ENCODE data around the gene ELP1.
A peak's percentile ranks its signal among the peaks of the same experiment; 100 is the strongest.
"Not testable (repeated sequence)": the region's sequence is repeated elsewhere in the genome, so short reads cannot be mapped to it uniquely, and the experiment has no call there.

Gene ELP1

DNA sequence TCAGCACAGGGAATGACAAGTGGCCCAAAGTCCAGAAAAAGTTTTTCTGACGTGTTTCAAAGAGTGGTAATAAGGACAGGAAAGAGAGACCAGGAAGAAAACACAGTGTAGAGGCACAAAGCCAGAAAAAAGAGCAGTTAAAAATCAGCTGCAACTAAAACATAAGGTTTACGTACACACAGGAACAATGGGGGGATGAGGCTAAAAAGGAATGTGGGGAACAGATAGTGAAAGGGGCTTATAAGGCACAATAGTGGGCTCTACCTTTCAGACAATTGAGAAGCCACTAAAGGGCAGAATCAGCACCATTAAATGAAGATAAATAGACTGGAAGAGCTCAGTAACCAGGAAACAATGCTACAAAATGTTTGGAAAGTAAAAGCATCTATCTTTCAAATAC is 5.5 kb downstream of the ELP1 start:
- DNase-seq: no peak

DNA sequence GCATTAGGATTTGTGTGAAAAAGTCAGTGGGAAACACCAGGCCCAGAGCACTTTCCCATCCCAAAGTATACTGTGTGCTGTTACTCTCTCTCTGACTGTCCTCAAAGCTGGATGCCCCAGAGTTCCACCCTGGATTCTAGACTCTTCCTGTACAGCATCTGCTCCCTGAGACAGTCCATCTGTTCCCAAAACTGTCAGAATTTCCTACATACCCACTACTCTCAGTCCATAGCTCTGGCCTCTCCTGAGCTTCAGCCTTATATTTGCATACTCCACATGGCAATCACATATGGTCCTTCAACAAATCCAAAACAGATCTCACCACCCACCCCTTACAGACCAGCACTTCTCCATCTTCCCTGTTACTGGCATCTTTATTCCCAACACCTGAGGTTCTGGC is 9.5 kb downstream of the ELP1 start:
- DNase-seq: no peak

DNA sequence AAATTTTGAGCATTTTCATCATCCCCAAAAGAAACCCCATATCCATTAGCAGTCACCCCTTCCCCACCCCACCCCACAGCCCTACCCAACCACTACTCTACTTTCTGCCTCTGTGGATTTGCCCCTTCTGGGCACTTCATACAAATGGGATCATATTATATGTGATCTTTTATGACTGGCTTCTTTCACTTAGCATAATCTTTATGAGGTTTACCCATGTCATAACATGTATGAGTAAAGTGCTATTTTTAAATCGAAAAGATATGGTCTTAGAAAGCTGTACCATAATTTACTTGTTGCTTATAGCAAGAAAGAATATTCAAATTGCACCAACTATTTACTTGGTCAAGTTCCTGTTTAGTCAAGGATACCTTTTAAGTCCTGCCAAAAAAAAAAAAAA is 12.7 kb downstream of the ELP1 start:
- no peak for DNase-seq

DNA sequence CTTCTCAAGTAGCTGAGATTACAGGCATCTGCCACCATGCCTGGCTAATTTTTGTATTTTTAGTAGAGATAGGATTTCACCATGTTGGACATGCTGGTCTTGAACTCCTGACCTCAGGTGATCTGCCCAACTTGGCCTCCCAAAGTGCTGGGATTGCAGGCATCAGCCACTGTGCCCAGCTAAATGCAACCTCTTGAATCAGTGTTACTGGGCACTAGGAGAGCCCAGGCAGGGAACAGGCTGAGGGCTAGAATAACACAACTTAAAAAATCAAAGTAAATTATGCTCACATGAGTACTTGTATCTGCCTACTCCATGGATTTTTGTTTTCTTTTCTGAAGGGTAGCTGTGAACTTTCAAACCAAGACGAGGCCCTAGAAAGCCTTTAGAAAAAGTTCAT is 13.5 kb downstream of the ELP1 start:
- DNase-seq: not testable (repeated sequence)

DNA sequence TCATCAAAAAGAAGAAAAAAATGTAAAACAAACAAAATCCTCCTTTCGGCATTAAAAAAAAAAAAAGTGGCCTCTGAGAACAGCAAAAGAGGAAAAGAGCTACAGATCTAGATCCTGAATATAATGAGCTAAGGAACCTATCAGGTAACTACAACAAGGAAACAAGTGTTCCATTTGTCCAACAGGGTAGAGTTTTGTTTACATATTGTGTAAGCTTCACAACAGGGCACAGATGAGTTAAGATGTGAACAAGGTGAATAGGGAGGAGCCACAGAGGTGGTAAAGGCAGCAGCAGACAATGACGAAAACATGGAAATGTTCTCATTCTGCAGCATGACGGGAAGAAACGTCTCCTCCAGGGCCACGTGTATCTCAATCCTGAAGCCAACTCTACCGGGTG is 14.4 kb downstream of the ELP1 start:
- no peak for DNase-seq

DNA sequence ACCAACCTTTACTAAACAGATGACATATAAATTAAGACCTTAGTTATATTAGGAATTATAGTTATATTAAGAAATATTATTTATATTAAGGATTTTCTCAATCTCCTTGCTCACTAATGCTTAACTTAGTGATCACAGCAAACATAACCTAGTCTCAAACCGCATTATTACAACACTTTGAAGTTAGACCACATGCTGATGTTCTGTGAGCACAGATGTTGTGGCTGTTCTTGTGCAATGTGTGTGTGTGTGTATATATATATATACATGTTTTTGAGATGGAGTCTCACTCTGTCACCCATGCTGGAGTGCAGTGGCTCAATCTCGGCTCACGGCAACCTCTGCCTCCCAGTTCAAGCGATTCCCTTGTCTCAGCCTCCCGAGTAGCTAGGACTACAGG is 20.5 kb downstream of the ELP1 start:
- peak; percentile 71 for DNase-seq

DNA sequence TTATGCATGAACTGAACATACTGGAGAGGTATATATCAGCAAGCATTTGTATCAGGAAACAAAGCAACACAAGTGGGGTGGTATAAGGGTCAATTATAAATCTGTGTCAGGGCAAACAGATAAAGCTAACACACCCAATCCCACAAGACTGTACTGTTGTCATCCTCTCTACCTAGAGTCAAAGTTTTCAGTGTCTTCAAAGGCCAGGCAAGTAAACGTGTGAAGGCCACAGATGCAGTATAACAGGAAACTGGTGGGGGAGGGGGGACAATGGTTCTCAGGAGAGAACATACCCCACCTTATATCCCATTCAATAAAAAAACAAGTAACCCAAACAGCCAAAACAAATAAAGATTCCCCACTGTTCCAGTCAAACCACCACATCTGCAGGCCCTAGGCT is 22.1 kb downstream of the ELP1 start:
- no peak for DNase-seq

GRCh38 chr9:108910914-108911313 is 23.0 kb downstream of the ELP1 start:
- DNase-seq: no peak

- DNase-seq: no peak
Observed at GRCh38 chr9:108910402-108910801, 23.5 kb downstream of the ELP1 start.

DNA sequence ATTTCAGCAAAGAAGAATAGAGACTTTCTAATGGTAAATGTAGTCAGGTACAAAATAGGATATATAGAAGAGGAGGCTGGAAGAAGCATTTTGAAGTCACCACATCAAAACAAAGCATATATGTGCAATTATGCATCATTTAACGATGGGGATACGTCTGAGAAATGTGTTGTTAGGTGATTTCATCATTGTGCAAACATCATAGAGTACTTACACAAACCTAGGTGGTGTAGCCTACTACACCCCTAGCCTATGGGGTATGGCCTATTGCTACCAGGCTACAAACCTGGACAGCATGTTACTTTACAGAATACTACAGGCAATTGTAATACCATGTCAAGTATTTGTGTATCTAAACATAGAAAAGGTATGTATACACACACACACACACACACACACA is 28.4 kb downstream of the ELP1 start:
- no peak for DNase-seq

- no peak for DNase-seq
Observed at GRCh38 chr9:108904161-108904560, 29.8 kb downstream of the ELP1 start.

DNA sequence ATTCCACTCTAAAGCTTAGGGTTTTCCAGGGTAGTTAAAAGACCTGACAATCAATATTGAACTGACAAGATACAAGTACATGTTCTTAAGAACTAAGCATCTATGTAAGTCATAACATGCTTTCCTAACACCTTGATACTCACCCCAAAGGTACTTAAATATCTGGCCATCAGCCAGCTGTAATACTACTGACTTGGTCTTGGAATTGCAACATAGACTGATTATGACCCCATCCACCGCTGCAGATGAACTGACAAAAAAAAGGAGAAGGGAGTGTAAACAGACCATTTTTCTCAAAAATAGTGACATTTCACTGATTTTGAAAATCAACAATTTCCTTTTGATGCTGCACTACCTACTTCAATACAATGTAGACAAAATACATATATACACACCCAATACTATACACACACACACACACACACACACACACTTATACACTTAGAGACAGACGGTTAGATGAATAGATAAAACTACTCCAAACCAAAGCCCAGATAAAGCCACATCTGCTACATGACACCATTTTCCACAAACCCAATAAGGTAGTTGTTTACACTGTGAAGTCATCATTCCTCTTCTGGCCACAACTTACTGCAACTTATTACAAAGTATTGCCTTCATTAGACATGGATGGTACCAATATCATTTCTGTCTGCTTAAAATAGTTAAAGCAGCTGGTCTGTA is 30.4 kb downstream of the ELP1 start:
- DNase-seq: no peak

GRCh38 chr9:108900176-108900575 is 33.7 kb downstream of the ELP1 start:
- DNase-seq: no peak

DNA sequence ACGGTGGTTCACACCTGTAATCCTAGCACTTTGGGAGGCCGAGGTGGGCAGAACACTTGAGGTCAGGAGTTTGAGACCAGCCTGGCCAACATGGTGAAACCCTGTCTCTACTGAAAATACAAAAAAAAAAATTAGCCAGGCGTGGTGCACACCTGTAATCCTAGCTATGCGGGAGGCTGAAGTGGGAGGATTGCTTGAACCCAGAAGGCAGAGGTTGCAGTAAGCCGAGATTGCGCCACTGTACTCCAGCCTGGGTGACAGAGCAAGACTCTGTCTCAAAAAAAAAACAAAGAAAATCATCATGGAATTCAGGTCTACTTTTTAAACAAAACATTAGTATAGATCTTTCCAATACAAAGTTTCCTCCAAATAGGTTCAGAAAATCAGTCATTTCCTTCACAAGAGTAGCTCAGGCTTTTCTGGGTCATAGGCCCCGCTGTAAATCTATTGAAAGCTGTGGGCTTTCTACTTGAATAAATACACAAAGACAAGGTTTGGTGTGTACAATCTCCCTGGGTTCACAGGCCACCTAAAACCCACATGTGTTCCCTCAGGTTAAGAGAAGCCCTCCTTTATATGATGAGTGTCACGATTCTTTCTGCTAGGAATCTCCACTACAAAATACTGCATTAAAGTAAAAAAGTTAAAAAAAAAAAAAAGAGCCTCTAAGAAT is 34.8 kb downstream of the ELP1 start:
- DNase-seq: not testable (repeated sequence)

- DNase-seq: no peak
Observed at GRCh38 chr9:108897324-108898096, 36.4 kb downstream of the ELP1 start.

DNA sequence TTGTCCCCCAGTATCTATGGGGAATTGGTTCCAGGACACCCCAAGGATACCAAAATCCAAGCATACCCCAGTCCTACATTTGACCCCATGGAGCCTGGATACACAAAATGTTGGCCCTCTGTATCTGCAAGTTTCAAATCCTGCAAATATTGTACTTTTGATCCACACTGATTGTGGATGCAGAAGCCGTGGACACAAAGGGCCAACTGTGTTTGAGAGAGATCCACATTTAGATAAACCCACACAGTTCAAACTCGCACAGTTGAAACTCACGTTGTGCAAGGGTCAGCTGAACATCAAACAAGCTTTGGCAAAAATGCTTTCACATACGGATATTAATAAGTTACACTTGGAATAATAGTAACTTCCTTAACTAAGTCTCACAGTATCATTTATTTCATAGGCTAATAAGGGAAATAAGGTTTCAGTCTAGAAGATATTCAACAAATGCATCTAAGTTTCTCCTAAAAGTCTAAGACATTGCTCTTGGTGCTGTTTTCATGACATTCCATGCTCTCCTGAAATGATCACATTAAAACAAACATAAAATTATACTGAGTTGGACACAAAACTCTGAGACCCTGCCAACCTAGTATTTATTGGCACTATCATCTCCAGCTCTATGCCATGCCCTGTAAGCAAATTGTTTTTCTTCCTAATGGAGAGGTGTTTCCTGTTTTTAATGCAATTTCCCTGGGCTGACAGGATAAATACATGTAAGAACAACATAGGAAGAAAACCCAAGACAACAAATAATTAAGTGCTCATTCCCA is 39.5 kb downstream of the ELP1 start:
- no peak for DNase-seq

GRCh38 chr9:108889649-108890067 is 44.3 kb downstream of the ELP1 start:
- DNase-seq: no peak

- not testable (repeated sequence) for DNase-seq
Observed at GRCh38 chr9:108886594-108887271, 47.2 kb downstream of the ELP1 start.

GRCh38 chr9:108885643-108886348 is 48.1 kb downstream of the ELP1 start:
- peak; percentile 37 for DNase-seq

- DNase-seq: no peak
Observed at GRCh38 chr9:108884701-108885100, 49.2 kb downstream of the ELP1 start.

GRCh38 chr9:108883085-108883484 is 50.8 kb downstream of the ELP1 start:
- DNase-seq: no peak
